A549 (cell line): Measurements from ENCODE around the gene CLPSL2.

Experiments
- BHLHE40 ChIP-seq: IDR thresholded peaks from 2 replicates; pipeline ENCODE4 v1.6.1; 2012; ENCODE audit warnings: low read depth, low read length, inconsistent platforms
- POLR2A ChIP-seq: IDR thresholded peaks from 2 replicates; pipeline ENCODE4 v1.6.1; 2012; ENCODE audit warnings: mild to moderate bottlenecking, low read length
- TF ChIP-seq, protein P1 (sequence below): fragments of >200 bp; sonication (Bioruptor Twin); formaldehyde crosslinking; IDR thresholded peaks from 3 replicates; pipeline ENCODE4 v1.5.1; 2016

DNA sequence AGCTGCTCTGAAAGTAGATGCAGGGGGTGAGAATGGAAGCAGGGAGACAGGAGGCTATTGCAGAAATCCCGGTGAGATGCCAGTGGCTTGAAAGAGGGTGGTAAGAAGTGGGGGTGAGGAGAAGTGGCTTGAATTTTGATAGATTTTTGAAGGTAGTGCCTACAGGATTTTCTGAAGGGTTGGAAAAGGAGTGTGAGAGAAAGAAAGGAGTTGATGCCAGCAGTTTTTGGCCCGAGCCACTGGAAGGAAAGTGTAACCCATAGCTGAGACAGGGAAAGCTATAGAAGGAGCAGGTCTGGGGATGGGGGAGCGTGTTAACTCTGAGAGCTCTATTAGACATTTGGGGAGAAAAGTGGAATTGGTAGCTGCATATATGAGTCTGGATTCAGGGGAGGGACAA is 29.9 kb upstream of the CLPSL2 start:
- no peak for TF ChIP-seq POLR2A
- no peak for TF ChIP-seq BHLHE40
- TF ChIP-seq, protein P1, sequence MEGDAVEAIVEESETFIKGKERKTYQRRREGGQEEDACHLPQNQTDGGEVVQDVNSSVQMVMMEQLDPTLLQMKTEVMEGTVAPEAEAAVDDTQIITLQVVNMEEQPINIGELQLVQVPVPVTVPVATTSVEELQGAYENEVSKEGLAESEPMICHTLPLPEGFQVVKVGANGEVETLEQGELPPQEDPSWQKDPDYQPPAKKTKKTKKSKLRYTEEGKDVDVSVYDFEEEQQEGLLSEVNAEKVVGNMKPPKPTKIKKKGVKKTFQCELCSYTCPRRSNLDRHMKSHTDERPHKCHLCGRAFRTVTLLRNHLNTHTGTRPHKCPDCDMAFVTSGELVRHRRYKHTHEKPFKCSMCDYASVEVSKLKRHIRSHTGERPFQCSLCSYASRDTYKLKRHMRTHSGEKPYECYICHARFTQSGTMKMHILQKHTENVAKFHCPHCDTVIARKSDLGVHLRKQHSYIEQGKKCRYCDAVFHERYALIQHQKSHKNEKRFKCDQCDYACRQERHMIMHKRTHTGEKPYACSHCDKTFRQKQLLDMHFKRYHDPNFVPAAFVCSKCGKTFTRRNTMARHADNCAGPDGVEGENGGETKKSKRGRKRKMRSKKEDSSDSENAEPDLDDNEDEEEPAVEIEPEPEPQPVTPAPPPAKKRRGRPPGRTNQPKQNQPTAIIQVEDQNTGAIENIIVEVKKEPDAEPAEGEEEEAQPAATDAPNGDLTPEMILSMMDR: no peak
